ENCODE data around the gene SMURF1.

SMURF1 gene

GRCh38 chr7:99143853-99144672, at the start of gene SMURF1:
SMURF1 (minus strand) TSS chr7:99144108; CDS start chr7:99143780, 328 bp downstream.
- H3K4me3 ChIP-seq (ENCODE audit: low read length) = peak within 1 kb of the TSS; percentile 62
- H3K36me3 ChIP-seq (ENCODE audit: insufficient read depth, low read length) = no peaks in the 10 kb centered on the region
- H3K4me1 ChIP-seq (ENCODE audit: insufficient read depth, low read length) = peaks cover 20% of the 10 kb centered on the region
- H3K9me3 ChIP-seq (ENCODE audit: low read length) = no peaks in the 10 kb centered on the region
- H2AFZ ChIP-seq (ENCODE audit: low read depth, low read length) = peak within 1 kb of the TSS; percentile 4
- no peaks in the 10 kb centered on the region for H3K27me3 ChIP-seq (ENCODE audit: insufficient read depth, low read length)

GRCh38 chr7:99191869-99192596, 48.1 kb upstream of the SMURF1 start:
- no peaks in the 10 kb centered on the region for H3K27me3 ChIP-seq (ENCODE audit: insufficient read depth, low read length)
- H3K4me1 ChIP-seq (ENCODE audit: insufficient read depth, low read length) = no peaks in the 10 kb centered on the region
- no peaks in the 10 kb centered on the region for H3K36me3 ChIP-seq (ENCODE audit: insufficient read depth, low read length)
- H3K4me3 ChIP-seq (ENCODE audit: low read length) = no peak overlapping the region
- no peak overlapping the region for H2AFZ ChIP-seq (ENCODE audit: low read depth, low read length)
- no peaks in the 10 kb centered on the region for H3K9me3 ChIP-seq (ENCODE audit: low read length)

GRCh38 chr7:99190359-99191009, 46.6 kb upstream of the SMURF1 start:
- no peak overlapping the region for H2AFZ ChIP-seq (ENCODE audit: low read depth, low read length)
- H3K27me3 ChIP-seq (ENCODE audit: insufficient read depth, low read length) = no peaks in the 10 kb centered on the region
- no peaks in the 10 kb centered on the region for H3K36me3 ChIP-seq (ENCODE audit: insufficient read depth, low read length)
- H3K4me1 ChIP-seq (ENCODE audit: insufficient read depth, low read length) = no peaks in the 10 kb centered on the region
- H3K9me3 ChIP-seq (ENCODE audit: low read length) = no peaks in the 10 kb centered on the region
- no peak overlapping the region for H3K4me3 ChIP-seq (ENCODE audit: low read length)

- Histone ChIP-seq H2AFZ (ENCODE audit: low read depth, low read length) (no peak overlapping the region), H3K9me3 (ENCODE audit: low read length) (no peaks in the 10 kb centered on the region), H3K36me3 (ENCODE audit: insufficient read depth, low read length) (no peaks in the 10 kb centered on the region), H3K27me3 (ENCODE audit: insufficient read depth, low read length) (no peaks in the 10 kb centered on the region), H3K4me1 (ENCODE audit: insufficient read depth, low read length) (no peaks in the 10 kb centered on the region), H3K4me3 (ENCODE audit: low read length) (no peak overlapping the region)
Observed at GRCh38 chr7:99189222-99189621, 45.3 kb upstream of the SMURF1 start.

GRCh38 chr7:99188221-99188620, 44.3 kb upstream of the SMURF1 start:
- H3K4me3 ChIP-seq (ENCODE audit: low read length) = no peak overlapping the region
- H3K4me1 ChIP-seq (ENCODE audit: insufficient read depth, low read length) = no peaks in the 10 kb centered on the region
- H3K27me3 ChIP-seq (ENCODE audit: insufficient read depth, low read length) = no peaks in the 10 kb centered on the region

GRCh38 chr7:99184532-99185218, 40.8 kb upstream of the SMURF1 start:
- Histone ChIP-seq H3K27me3 (ENCODE audit: insufficient read depth, low read length) (peaks cover 3% of the 10 kb centered on the region), H3K9me3 (ENCODE audit: low read length) (no peaks in the 10 kb centered on the region), H2AFZ (ENCODE audit: low read depth, low read length) (no peak overlapping the region), H3K4me1 (ENCODE audit: insufficient read depth, low read length) (no peaks in the 10 kb centered on the region), H3K36me3 (ENCODE audit: insufficient read depth, low read length) (no peaks in the 10 kb centered on the region), H3K4me3 (ENCODE audit: low read length) (no peak overlapping the region)

More at GRCh38 chr7:99188221-99188620, 44.3 kb upstream of the SMURF1 start:
- Histone ChIP-seq H3K9me3 (ENCODE audit: low read length) (no peaks in the 10 kb centered on the region), H3K36me3 (ENCODE audit: insufficient read depth, low read length) (no peaks in the 10 kb centered on the region), H2AFZ (ENCODE audit: low read depth, low read length) (no peak overlapping the region)

GRCh38 chr7:99180067-99180650, 36.3 kb upstream of the SMURF1 start:
- Histone ChIP-seq H3K9me3 (ENCODE audit: low read length) (no peaks in the 10 kb centered on the region), H3K4me1 (ENCODE audit: insufficient read depth, low read length) (no peaks in the 10 kb centered on the region), H3K36me3 (ENCODE audit: insufficient read depth, low read length) (no peaks in the 10 kb centered on the region), H3K27me3 (ENCODE audit: insufficient read depth, low read length) (peaks cover 3% of the 10 kb centered on the region), H3K4me3 (ENCODE audit: low read length) (no peak overlapping the region), H2AFZ (ENCODE audit: low read depth, low read length) (no peak overlapping the region)

- Histone ChIP-seq H3K27me3 (ENCODE audit: insufficient read depth, low read length) (no peaks in the 10 kb centered on the region), H3K4me3 (ENCODE audit: low read length) (no peak overlapping the region), H3K4me1 (ENCODE audit: insufficient read depth, low read length) (no peaks in the 10 kb centered on the region), H2AFZ (ENCODE audit: low read depth, low read length) (no peak overlapping the region), H3K36me3 (ENCODE audit: insufficient read depth, low read length) (no peaks in the 10 kb centered on the region), H3K9me3 (ENCODE audit: low read length) (no peaks in the 10 kb centered on the region)
Observed at GRCh38 chr7:99177165-99177564, 33.3 kb upstream of the SMURF1 start.

- H3K36me3 ChIP-seq (ENCODE audit: insufficient read depth, low read length) = no peaks in the 10 kb centered on the region
- H3K9me3 ChIP-seq (ENCODE audit: low read length) = no peaks in the 10 kb centered on the region
- H2AFZ ChIP-seq (ENCODE audit: low read depth, low read length) = no peak overlapping the region
- no peak overlapping the region for H3K4me3 ChIP-seq (ENCODE audit: low read length)
- no peaks in the 10 kb centered on the region for H3K27me3 ChIP-seq (ENCODE audit: insufficient read depth, low read length)
- H3K4me1 ChIP-seq (ENCODE audit: insufficient read depth, low read length) = no peaks in the 10 kb centered on the region
Observed at GRCh38 chr7:99173787-99174186, 29.9 kb upstream of the SMURF1 start.

- H3K27me3 ChIP-seq (ENCODE audit: insufficient read depth, low read length) = no peaks in the 10 kb centered on the region
- H3K4me1 ChIP-seq (ENCODE audit: insufficient read depth, low read length) = no peaks in the 10 kb centered on the region
- H3K4me3 ChIP-seq (ENCODE audit: low read length) = no peak overlapping the region
- H3K9me3 ChIP-seq (ENCODE audit: low read length) = no peaks in the 10 kb centered on the region
- H2AFZ ChIP-seq (ENCODE audit: low read depth, low read length) = no peak overlapping the region
- no peaks in the 10 kb centered on the region for H3K36me3 ChIP-seq (ENCODE audit: insufficient read depth, low read length)
Observed at GRCh38 chr7:99171731-99172130, 27.8 kb upstream of the SMURF1 start.

GRCh38 chr7:99170730-99171074, 26.8 kb upstream of the SMURF1 start:
- no peaks in the 10 kb centered on the region for H3K27me3 ChIP-seq (ENCODE audit: insufficient read depth, low read length)
- no peak overlapping the region for H2AFZ ChIP-seq (ENCODE audit: low read depth, low read length)
- H3K4me1 ChIP-seq (ENCODE audit: insufficient read depth, low read length) = no peaks in the 10 kb centered on the region
- H3K4me3 ChIP-seq (ENCODE audit: low read length) = no peak overlapping the region
- no peaks in the 10 kb centered on the region for H3K9me3 ChIP-seq (ENCODE audit: low read length)
- H3K36me3 ChIP-seq (ENCODE audit: insufficient read depth, low read length) = no peaks in the 10 kb centered on the region

- H3K4me1 ChIP-seq (ENCODE audit: insufficient read depth, low read length) = no peaks in the 10 kb centered on the region
- no peaks in the 10 kb centered on the region for H3K9me3 ChIP-seq (ENCODE audit: low read length)
- H3K27me3 ChIP-seq (ENCODE audit: insufficient read depth, low read length) = no peaks in the 10 kb centered on the region
- H3K36me3 ChIP-seq (ENCODE audit: insufficient read depth, low read length) = no peaks in the 10 kb centered on the region
- no peak overlapping the region for H3K4me3 ChIP-seq (ENCODE audit: low read length)
- H2AFZ ChIP-seq (ENCODE audit: low read depth, low read length) = no peak overlapping the region
Observed at GRCh38 chr7:99170065-99170729, 26.3 kb upstream of the SMURF1 start.
